ENCODE data around the gene INF2. TPM values are rescaled to one million over a fixed set of nuclear protein-coding genes. Genes with fewer than 3 reads are reported as not detected.

INF2 gene
- polyA plus RNA-seq, 3 donors, result 34.1 to 38.1 (median 34.6) TPM

DNA sequence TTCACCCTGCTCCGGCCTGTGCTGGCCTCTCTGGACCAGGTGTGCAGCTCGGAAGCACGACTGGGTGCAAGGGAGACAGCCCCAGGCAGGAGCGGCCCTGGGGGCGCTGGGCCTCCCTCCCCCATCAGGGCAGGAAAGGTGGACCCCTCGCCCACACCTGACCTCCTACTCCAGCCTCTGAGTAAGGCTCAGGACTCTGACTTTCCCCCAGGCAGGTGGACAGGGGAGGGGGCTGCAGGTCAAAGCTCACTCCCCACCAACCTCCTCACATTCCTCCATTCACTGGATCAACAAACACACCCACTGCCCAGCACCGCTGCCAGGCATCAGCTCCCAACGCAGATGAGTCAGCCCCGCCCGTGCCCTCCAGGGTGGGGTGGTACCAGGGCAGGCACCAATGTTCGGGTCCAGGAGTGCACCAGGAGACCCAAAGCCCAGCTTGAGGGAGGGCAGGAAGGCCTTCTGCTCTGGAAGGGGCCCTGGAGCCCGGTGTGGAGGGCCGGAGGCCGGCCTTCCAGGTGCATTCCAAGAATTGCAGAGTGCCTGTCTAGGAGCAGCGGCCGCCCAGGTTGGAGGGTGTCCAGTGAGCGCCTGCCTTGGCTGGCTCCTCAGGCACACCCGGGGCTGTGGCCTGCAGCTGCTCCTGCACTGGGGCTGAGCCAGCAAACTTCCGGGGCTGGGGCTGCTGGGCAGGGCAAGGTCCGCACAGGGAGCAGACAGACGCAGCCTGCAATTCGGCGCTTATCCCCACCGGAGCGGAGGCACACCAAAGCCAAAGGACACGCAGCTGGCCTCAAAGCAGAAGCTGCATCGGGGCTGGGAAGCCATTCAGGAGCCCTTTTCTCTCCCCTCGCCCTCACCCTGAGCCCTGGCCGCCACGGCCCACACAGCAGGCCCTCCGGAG lies 1.6 kb upstream of the INF2 start:
- no peak for DNase-seq (ENCODE audit: low read depth in 3 of 3, low spot score in 2 of 3)

DNA sequence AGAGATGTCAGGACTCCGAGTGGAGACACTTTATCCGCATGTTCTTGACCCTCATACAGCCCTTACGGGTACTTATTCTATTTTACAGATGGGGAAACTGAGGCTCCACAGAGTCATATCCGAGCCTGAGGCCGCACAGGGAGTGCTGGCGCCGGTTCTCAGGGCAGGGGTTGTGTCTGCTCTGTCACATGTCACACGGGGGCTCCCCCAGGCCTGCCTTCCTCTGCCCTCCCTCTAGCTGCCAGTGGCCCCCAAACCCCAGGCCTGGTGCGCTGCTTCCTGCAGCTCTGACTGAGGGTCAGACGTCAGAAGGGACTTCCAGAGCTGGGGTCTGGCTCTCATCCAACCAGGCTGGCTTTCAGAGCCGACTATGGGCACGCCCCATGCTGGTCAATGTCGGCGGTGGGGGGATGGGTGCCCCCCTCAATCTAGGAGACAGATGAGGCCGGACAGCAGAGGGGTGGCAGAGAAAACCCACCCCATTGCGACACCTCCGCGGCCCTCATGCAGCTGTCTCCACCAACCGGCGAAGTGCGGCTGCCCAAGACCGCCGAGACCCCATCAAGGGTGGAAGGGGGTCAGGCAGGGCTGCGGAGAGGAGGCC lies 811 bp upstream of the INF2 start:
- DNase-seq (ENCODE audit: low read depth in 3 of 3, low spot score in 2 of 3), result no peak

DNA sequence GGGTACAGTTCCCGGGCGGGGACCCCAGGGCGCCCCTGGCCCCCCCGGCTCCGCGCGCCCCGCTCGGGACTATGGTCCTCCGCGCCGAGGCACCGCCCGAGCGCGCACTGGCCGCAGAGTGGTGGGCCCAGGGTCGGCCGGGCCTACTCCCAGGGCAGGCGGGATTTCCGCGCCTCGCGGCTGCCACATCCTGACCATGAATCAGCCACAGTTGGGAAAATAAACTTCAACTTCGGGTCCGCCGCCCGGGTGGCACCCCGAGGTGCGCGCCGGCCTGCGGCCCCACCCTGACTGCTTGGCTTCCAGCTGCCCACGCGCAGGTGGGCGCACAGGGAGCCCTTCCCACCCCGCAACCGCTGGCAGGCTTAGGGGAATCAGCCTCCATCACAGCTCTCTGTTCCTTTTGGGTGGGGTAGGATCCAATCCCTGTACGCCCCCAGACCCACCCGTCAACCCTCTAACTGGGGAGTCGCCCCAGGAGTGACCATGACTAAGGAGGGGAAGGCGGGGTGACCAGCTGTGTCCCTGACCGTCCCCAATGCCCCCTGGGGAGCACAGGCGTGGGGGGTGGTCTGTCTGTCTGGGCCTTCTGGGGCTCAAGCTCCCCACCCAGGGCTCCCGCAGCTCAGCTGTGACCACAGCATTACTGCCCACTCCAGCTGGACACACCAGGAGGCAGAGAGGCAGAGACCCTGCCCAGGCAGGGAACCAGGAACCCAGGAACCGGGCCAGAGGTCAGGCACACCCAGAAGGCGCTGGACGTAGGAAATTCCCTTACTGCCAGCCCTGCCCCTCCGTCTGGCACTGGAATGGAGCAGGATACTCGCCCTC lies 678 bp downstream of the INF2 start:
- no peak for DNase-seq (ENCODE audit: low read depth in 3 of 3, low spot score in 2 of 3)

DNA sequence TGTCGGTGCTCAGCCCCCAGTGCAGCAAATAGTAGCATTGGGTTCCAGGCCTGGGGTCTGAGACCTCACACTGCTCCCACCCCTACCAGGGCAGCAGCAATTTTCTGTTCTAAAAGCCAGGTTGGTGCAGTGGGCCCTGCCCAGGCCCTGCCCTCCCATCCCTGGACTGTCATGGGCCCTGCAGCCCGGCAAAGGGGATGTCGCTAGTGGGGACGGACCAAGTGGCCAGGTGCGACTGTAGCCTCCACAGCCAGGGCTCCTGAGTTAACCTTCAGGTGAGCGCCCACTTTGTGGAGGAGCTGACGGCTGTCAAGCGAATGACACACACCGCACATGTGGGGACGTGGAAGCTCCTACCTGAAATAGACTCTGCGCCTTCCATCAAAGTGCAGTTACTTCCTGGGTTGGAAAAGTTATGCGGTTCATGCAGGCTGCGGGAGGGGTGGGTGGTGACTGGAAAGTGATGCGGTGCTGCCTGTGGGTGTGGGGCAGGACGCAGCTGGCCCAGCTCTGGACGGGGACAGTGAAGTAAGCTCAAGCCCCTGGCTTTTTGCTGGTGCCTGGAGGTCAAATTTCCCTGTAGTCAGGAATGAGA lies 1.5 kb downstream of the INF2 start:
- DNase-seq (ENCODE audit: low read depth in 3 of 3, low spot score in 2 of 3), result no peak

DNA sequence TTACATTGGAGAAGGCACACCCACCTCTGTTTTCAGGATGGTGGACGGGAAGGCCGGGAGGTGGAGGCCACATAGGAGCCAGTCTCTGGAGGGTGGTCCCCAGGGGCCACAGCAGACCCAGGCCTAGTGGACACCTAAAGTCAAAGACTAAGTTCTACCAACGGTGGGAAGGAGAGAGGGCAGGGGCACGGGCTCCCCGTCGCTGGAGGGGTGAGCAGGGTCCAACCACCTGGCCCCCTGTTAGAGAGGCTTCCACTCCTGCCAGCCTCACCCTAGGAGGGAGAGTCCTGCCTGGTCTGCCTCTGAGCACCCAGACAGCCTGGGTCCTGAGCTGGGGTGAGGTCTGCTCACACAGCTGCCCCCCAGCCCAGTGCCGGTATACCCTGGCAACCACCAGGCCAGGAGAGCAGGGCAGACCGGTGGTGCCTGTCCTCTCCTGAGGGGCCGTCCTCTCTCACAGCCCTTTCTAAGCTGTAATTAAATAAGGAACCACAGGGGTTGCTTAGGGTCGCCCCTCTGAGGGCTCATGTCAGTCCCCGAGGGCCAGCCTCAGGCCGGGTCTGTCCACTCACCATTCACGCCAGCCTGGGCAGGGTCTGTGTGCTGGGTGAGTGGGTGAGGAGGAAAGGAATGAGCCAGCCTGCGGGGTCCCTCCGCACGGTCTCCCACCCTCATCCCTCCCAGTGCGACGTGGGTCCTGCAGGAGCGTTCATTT lies 2.3 kb downstream of the INF2 start:
- DNase-seq (ENCODE audit: low read depth in 3 of 3, low spot score in 2 of 3), result no peak

DNA sequence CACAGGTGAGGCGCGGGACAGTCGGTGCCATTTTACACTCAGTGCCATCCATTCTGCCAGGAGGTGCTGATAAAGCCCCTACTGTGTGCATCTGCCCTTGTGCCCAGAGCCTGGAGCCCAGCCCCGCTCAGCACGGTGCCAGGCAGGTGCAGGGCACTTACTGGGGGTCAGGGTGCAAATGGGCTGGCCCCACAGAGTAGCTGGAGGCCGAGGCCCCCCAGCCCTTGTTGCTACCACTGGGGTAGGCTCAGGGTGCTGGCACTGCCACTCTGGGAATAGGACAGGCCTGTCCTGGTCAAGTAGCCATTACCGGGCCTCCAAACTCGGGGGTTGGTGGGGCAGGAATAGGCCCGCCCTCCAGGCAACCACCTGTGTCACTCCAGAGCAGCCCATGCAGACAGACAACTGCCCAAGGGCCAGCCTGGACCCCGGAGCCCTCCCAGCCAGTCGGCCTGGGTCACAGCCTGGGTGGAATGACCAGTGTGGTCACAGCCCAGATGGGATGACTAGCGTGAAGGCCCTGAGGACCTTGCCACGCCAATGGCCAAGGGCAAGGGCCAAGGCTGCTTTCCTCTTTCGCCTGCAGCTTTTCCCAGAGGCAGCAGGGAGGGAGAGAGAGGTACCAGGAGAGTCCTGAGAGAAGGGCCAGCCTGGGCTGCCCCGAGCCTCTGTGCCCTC lies 3.0 kb downstream of the INF2 start:
- no peak for DNase-seq (ENCODE audit: low read depth in 3 of 3, low spot score in 2 of 3)

DNA sequence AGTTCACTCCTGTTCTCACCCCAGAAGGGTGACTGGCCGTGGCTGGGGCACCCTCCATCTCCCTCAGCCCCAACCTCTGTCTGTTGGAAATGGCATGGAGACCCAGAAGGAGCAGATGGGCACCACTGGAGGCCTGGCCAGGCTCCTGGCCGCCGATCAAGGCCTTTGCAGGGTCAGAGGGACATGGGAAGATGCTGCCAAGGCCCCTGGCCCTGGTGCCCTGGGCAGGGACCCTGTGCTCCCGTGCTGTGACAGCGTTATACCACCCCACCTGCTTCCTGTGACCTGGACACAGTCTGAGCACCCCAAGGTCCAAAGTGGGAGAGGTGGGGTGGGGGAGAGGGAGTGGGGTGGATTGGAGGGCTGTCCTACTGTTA lies 3.5 kb downstream of the INF2 start:
- DNase-seq (ENCODE audit: low read depth in 3 of 3, low spot score in 2 of 3), result no peak

DNA sequence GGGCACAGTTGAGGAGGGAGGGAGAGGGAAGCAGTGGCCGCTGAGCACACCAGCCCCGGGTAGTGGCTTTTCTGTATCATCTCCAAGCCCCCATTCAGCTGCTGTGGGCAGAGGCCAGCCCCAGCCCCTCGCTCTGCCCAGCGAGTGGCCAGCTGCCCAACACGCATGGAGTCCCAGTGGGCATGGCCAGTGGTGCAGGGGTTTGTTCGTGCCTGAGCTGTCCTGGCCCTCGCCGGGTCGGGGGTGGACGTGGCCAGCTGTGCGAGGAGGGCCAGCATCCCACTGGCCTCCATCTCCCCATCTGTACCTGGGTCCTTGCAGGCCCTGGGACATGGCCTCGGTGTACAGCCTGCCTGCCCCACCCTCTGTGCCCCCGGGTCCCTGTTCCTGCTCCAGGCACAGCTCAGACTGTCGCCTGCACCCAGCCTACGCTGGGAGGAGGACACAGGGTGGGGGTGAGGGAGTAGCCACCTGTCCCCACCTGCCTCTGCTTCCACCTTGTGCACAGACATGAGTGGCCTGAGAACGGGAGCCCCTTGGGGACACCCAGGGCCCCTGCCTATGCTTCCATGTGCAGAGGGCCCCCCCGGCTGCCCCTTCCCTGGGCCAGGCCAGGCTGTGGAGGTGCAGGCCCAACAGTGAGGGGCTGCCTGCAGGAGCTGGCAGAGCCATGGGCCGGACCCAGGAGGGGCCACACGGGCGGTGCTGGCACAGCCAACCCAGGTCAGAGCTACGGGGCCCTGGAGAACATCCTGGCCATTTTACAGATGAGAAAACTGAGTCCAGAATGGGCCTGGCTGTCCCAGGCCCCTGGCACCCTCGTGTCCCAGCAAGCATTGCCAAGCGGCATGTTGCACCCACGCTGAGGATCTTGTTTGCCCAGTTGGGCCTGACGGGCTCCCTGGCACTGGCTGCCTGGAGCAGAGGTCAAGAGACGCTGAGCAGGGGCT lies 4.3 kb downstream of the INF2 start:
- DNase-seq (ENCODE audit: low read depth in 3 of 3, low spot score in 2 of 3), result no peak

DNA sequence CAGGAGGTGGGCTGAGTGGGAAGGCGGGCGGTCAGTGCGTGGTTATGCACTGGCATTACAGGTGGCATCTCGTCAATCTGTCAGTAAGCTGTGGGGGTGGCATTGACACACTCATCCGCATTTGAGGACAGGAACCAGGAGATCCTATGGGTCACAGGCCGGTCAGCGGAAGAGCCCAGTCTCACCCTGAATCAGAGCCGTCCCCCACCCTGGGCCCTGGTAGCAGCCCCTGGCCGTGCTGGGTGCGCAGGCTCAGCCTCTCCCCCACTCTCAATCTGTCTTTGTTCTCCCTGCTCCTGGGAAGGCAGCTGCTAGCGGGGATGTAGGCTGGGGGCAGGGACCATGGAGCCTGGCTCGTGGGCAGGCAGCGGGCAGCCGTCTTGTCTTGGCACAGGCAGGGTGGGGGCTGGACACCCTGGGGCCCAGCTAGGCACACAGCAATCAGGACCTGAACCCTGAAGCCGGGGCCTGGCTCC lies 5.1 kb downstream of the INF2 start:
- no peak for DNase-seq (ENCODE audit: low read depth in 3 of 3, low spot score in 2 of 3)

DNA sequence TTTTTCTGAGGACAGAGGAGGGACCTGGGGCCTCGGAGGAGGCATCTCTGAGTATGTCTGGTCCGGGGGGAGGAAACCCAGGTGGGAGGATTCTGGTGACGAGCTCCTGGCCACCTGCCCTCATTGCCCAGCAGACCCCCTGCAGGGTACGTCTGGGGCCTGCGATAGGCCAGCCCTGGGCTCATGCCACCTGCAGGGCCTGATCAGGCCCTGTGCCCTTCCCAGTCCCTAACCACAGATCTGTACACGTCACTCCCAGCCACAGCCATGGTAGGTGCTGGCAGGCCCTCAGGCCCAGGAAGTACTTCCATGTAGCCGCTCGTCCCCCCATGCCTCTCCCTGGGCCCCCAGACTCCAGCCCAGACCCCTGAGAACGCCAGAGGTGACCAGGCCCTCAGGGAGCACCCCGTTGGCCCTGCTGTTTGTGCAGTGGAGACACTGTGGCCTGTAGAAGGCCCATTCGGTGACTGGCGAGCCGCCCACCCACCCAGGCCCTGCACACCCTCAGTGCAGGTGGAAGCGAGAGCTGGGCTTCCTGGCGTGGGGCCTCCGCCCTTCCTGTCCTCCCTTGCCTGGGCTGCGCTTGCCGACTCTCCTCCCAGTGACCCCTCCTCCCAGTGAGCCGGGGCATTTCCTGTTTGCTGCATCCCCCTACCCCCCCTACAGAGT lies 5.7 kb downstream of the INF2 start:
- no peak for DNase-seq (ENCODE audit: low read depth in 3 of 3, low spot score in 2 of 3)

DNA sequence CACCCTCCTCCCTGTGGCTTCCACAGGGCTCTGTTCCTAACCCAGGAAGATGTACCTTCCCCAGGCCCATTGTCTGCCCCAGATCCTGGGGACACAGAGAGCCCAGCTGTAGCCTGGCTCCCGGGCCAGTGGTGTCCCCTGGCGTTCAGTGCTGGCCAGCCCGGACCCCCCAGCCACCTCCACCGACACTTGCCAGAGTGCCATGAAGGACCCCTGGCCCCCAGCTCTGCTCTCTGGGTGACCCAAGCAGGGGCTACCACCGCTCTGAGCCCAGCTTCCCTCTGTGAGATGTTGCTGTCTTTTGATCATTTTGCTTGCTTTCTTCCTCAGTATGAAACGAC lies 6.2 kb downstream of the INF2 start:
- no peak for DNase-seq (ENCODE audit: low read depth in 3 of 3, low spot score in 2 of 3)

DNA sequence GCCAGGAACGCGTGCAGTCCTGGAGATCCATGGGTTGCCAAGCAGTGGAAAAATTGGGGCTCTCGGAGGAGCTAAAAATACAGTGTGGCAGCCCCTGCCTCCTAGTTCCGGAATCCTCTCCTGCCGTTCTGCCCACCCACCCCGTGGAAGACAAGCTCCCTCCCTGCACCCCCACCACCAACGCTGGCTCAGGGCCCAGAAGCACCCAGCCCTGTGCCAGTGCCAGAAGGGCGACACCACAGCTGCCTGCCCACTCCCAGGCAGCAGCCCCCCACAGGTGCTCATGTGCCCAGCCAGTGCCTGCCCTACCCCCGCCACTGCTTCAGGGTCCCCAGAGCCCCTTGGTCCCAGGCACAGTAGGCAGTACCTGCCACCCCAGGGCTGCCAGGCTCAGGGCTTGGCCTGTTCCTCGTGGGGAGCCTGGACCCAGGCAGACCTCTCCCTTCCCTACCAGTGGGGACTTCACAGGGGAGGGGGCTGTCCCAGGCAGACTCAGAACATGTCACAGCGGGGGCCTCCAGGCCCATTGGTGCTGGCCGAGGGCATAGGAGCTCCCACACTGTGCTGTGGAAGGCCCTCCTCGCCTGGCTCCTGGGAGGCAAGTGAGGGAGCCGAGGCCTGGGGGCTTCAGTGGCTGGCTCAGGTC lies 7.4 kb downstream of the INF2 start:
- DNase-seq (ENCODE audit: low read depth in 3 of 3, low spot score in 2 of 3), result no peak

DNA sequence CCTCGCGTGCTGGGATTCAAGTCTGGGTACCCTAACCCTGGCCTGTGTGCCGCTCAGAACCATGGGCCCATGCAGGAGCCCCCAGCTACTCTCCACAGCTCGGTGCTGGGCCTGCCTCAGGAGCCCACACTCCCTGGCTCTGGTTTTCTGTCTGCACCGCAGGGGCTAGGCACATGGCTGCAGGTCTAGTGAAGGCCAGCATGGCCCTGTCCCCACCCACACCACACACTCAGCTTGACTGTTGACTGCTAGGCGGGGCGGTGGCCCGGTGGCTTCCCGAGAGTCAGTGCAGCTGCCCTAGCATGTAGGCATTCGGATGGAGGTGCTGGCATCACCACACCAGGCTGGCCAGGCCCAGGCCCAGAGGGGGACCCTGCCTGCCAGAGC lies 7.9 kb downstream of the INF2 start:
- no peak for DNase-seq (ENCODE audit: low read depth in 3 of 3, low spot score in 2 of 3)

DNA sequence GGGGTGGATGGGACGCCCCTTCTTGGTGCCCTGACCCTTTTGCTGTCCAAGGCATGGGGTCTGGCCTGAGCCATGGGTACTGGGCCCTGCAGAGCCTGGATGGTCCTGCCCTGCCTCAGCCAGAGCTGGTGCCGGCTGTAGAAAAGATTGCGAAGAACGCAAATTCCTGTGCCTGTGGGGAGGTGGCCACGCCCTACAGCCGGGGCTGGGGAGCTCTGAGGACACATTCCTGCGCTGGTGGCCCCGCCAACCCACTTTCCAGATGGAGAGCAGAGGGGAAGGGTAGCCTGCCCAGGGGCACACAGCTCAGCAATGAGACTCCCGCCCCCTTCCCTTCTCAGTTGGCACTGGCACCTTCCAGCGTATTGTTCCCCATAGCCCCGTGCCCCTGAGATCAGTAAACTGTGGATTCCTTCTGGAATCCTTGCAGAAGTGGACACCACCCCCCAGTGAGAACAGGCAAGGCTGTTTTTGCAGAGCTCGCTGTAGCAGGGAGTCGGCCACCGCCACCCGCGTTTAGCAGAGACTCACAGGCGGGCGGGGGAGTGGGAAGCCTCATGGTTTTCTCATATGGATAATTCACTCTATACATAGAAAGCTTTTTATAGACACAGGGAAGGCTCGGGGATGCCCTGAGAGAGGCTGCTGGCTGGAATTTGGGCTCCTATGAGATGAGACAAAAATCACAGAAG lies 8.6 kb downstream of the INF2 start:
- DNase-seq (ENCODE audit: low read depth in 3 of 3, low spot score in 2 of 3), result no peak

DNA sequence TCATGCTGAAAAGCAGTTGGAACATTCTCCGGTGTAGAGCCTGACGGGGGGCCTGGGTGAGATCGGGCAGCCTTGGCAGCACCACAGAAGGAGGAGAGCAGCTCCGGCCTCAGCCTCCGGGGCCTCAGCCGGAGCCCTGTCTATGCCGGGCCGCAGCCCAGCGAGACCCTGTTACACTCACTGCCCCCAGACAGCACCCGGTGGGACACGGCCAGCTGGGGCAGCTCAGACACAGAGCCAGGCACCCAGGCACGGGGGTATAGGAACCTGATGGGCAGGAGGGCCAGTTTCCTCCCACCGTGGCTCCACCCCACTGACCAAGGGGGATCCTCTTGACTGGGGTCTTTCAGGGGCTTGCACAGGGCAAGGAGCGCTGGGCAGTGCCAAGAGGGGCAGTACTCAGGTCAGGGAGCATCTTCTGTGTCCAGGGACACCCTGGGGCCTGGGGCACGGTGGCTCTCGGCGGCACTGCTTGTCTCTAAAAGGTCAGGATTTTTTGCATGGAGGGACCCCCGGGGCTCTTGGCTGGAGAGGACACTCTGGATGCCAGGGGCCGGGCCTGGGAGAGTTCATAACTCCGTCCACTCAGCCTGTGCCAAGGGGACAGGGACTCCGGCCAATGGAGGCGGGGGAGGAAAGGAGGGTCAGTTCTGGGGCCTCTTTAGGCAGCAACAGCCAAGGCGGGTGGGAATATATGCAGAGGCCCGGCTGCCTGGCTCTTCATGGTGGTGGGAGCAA lies 9.4 kb downstream of the INF2 start:
- no peak for DNase-seq (ENCODE audit: low read depth in 3 of 3, low spot score in 2 of 3)

DNA sequence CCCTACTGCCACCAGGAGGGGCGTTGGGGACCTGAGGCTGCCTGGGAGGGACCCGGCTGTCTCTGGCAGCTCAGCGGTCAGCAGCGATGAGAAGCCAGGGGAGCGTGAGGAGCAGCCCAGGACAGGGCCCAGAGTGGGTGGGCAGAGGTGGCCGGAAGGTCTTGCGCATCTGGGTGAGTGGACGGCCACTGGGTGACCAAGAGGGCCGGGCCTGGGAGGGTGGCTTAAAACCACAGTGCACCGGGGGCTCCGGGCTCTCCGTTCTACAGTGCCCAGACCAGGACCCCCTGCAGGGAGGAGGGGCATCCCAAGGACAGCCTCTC lies 10.0 kb downstream of the INF2 start:
- no peak for DNase-seq (ENCODE audit: low read depth in 3 of 3, low spot score in 2 of 3)

DNA sequence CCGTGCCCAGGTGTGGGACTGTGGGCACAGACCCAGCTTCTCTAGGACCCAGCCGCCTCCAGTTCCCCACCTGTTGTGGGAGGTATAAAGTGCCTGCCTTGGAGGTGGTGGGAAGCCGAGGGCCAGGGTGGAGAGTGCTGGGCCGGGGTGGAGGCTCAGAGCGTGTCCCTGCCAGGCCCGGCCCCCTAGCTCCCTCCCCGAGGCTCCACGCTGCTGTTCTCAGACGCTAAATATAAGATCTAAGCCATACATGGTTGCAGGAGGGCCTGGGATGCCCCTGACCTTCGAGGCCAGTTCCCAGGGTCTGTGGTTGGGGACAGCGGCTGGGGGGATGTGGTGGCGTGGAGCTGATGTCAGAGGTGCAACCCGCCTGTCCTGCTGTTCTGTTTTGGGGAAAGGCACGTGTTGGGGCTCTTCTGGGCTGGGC lies 10.8 kb downstream of the INF2 start:
- DNase-seq (ENCODE audit: low read depth in 3 of 3, low spot score in 2 of 3), result no peak
